GM23338 (cell line): ENCODE measurements around the gene FAM83F. TPM values are rescaled to one million over a fixed set of nuclear protein-coding genes. Genes with fewer than 3 reads are reported as not detected.

Experiments used
- ATAC-seq: fragments of 200-7000 bp; cut with Tn5 transposase; 3 replicates; pipeline ENCODE4 v1.9.1; 2020
- DNase-seq: peaks from one replicate; pipeline ENCODE4 v3.0.0-alpha.2; 2015; ENCODE audit warnings: low spot score
- H2AFZ ChIP-seq: fragments of 200-600 bp; sonication (generic); 2 replicates; pipeline ENCODE4 v1.8.0; 2016; ENCODE audit warnings: antibody characterized with exemption, mild to moderate bottlenecking, moderate library complexity
- H3F3A ChIP-seq: fragments of 200-600 bp; sonication (generic); replicated peaks from 2 replicates; pipeline ENCODE4 v1.8.0; 2017; ENCODE audit warnings: antibody characterized with exemption, mixed run types, low read depth
- H3K27ac ChIP-seq: fragments of 200-600 bp; sonication (generic); 2 replicates; pipeline ENCODE4 v1.6.1; 2016; ENCODE audit warnings: low read depth
- H3K27me3 ChIP-seq: fragments of 200-600 bp; sonication (generic); 2 replicates; pipeline ENCODE4 v1.8.0; 2016; ENCODE audit warnings: mild to moderate bottlenecking, mixed run types, moderate library complexity; ENCODE audit not compliant: insufficient read depth
- H3K36me3 ChIP-seq: fragments of 200-600 bp; sonication (generic); 2 replicates; pipeline ENCODE4 v1.8.0; 2016; ENCODE audit warnings: mild to moderate bottlenecking; ENCODE audit not compliant: insufficient read depth
- H3K4me1 ChIP-seq: fragments of 200-600 bp; sonication (generic); 2 replicates; pipeline ENCODE4 v1.8.0; 2016; ENCODE audit warnings: mild to moderate bottlenecking, moderate library complexity; ENCODE audit not compliant: insufficient read depth
- H3K4me2 ChIP-seq: fragments of 200-600 bp; sonication (generic); 2 replicates; pipeline ENCODE4 v1.7.1; 2017; ENCODE audit warnings: mixed run types
- H3K4me3 ChIP-seq: fragments of 200-600 bp; sonication (generic); 2 replicates; pipeline ENCODE4 v1.6.1; 2016; ENCODE audit warnings: mixed run types
- H3K79me2 ChIP-seq: fragments of 200-600 bp; sonication (generic); replicated peaks from 2 replicates; pipeline ENCODE4 v1.8.0; 2017; ENCODE audit warnings: mild to moderate bottlenecking; ENCODE audit not compliant: insufficient read depth
- H3K9me2 ChIP-seq: fragments of 200-600 bp; sonication (generic); 2 replicates; pipeline ENCODE4 v1.8.0; 2017; ENCODE audit not compliant: insufficient read depth
- H4K20me1 ChIP-seq: fragments of 200-600 bp; sonication (generic); replicated peaks from 2 replicates; pipeline ENCODE4 v1.8.0; 2017; ENCODE audit warnings: mild to moderate bottlenecking; ENCODE audit not compliant: insufficient read depth
- H3K27ac Mint-ChIP-seq: 2 replicates; pipeline ENCODE4 v1.8.0; 2020; ENCODE audit warnings: inconsistent platforms, mild to moderate bottlenecking, moderate library complexity, mixed read lengths
- H3K27me3 Mint-ChIP-seq: 3 replicates; pipeline ENCODE4 v1.8.0; 2022; ENCODE audit warnings: low read depth, mild to moderate bottlenecking, moderate library complexity, mixed read lengths, inconsistent platforms; ENCODE audit not compliant: insufficient read depth, poor library complexity
- H3K36me3 Mint-ChIP-seq: 3 replicates; pipeline ENCODE4 v1.8.0; 2021; ENCODE audit warnings: low read depth, mild to moderate bottlenecking, inconsistent platforms, moderate library complexity, mixed read lengths
- H3K4me1 Mint-ChIP-seq: 3 replicates; pipeline ENCODE4 v1.8.0; 2020; ENCODE audit warnings: mild to moderate bottlenecking, inconsistent platforms, mixed read lengths
- H3K4me3 Mint-ChIP-seq: 3 replicates; pipeline ENCODE4 v1.8.0; 2021; ENCODE audit warnings: moderate library complexity, mild to moderate bottlenecking, inconsistent platforms, mixed read lengths
- H3K9me3 Mint-ChIP-seq: 3 replicates; pipeline ENCODE4 v1.8.0; 2020; ENCODE audit warnings: moderate library complexity, mild to moderate bottlenecking, inconsistent platforms, mixed read lengths
- ETS1 ChIP-seq: IDR thresholded peaks from 2 replicates; pipeline ENCODE4 v1.6.1; 2016; ENCODE audit warnings: antibody characterized with exemption
- EZH2 ChIP-seq: fragments of 200-600 bp; sonication (generic); IDR thresholded peaks from one replicate; pipeline ENCODE4 v1.8.0; 2017; ENCODE audit warnings: antibody characterized with exemption, mild to moderate bottlenecking, low read depth; ENCODE audit not compliant: unreplicated experiment
- EZH2phosphoT487 ChIP-seq: fragments of 200-600 bp; sonication (generic); IDR thresholded peaks from one replicate; pipeline ENCODE4 v1.8.1; 2018; ENCODE audit warnings: antibody characterized with exemption; ENCODE audit not compliant: unreplicated experiment
- JUNB ChIP-seq: IDR thresholded peaks from one replicate; pipeline ENCODE4 v1.6.1; 2016; ENCODE audit warnings: antibody characterized with exemption; ENCODE audit not compliant: unreplicated experiment
- NANOG ChIP-seq: IDR thresholded peaks from 2 replicates; pipeline ENCODE4 v1.6.1; 2016; ENCODE audit warnings: antibody characterized with exemption, borderline replicate concordance
- POLR2AphosphoS5 ChIP-seq: IDR thresholded peaks from 2 replicates; pipeline ENCODE4 v1.6.1; 2016; ENCODE audit warnings: antibody characterized with exemption, low read depth
- REST ChIP-seq: IDR thresholded peaks from one replicate; pipeline ENCODE4 v1.6.1; 2018; ENCODE audit warnings: antibody characterized with exemption; ENCODE audit not compliant: unreplicated experiment
- STAT1 ChIP-seq: IDR thresholded peaks from one replicate; pipeline ENCODE4 v1.6.1; 2016; ENCODE audit warnings: antibody characterized with exemption; ENCODE audit not compliant: unreplicated experiment
- ZNF114 ChIP-seq: fragments of 250-450 bp; sonication (Bioruptor Pico); IDR thresholded peaks from 2 replicates; pipeline ENCODE4 v1.5.0; 2020; ENCODE audit warnings: mild to moderate bottlenecking, moderate library complexity
- ZNF331 ChIP-seq: fragments of 250-450 bp; sonication (Bioruptor Pico); IDR thresholded peaks from 2 replicates; pipeline ENCODE4 v1.5.0; 2020; ENCODE audit warnings: low read depth, mild to moderate bottlenecking, moderate library complexity
- polyA plus RNA-seq: library from polyadenylated mRNA; unstranded; fragments of >200 nt; fragmentation: Nextera tagmentation; extraction: Ambion mirVana; gene quantifications from 2 replicates; pipeline ENCODE4 v1.2.1, GENCODE V29; 2016
- total RNA-seq: library from RNA; depleted of rRNA; stranded (reverse); fragments of >200 nt; shearing (Covaris generic); gene quantifications from 2 replicates; pipeline ENCODE4 v1.2.3, GENCODE V29; 2014

Gene FAM83F
- total and polyA plus RNA-seq, 2 experiments from 2014 or later = 3.7 to 15.9 TPM

GRCh38 chr22:39974065-39974464 lies 20.7 kb upstream of the FAM83F start (continued):
- TF ChIP-seq REST = no peak

GRCh38 chr22:39979048-39979447 lies 15.7 kb upstream of the FAM83F start:
- TF ChIP-seq NANOG = no peak
- TF ChIP-seq ZNF331 (CRISPR knock-in tag) = no peak
- TF ChIP-seq ETS1 = no peak
- no peak for TF ChIP-seq REST
- no peaks in the 10 kb centered on the region for H3K79me2 ChIP-seq
- H3K36me3 Mint-ChIP-seq = no peaks in the 10 kb centered on the region
- H3K9me2 ChIP-seq = no peaks in the 10 kb centered on the region
- peaks cover 8% of the 10 kb centered on the region for H3K27me3 Mint-ChIP-seq
- no peaks in the 10 kb centered on the region for H3K27me3 ChIP-seq
- no peaks in the 10 kb centered on the region for H3K36me3 ChIP-seq
- no peak overlapping the region for H3K27ac Mint-ChIP-seq
- H2AFZ ChIP-seq = no peak overlapping the region
- no peaks in the 10 kb centered on the region for H3K4me1 ChIP-seq
- H3K4me3 Mint-ChIP-seq = no peak overlapping the region
- no peaks in the 10 kb centered on the region for H3F3A ChIP-seq
- H3K4me3 ChIP-seq = no peak overlapping the region
- H3K4me2 ChIP-seq = no peak overlapping the region
- no peaks in the 10 kb centered on the region for H3K9me3 Mint-ChIP-seq
- DNase-seq (no peak), ATAC-seq (no peak)
- no peaks in the 10 kb centered on the region for H4K20me1 ChIP-seq
- no peak overlapping the region for H3K27ac ChIP-seq
- H3K4me1 Mint-ChIP-seq = no peaks in the 10 kb centered on the region

DNA sequence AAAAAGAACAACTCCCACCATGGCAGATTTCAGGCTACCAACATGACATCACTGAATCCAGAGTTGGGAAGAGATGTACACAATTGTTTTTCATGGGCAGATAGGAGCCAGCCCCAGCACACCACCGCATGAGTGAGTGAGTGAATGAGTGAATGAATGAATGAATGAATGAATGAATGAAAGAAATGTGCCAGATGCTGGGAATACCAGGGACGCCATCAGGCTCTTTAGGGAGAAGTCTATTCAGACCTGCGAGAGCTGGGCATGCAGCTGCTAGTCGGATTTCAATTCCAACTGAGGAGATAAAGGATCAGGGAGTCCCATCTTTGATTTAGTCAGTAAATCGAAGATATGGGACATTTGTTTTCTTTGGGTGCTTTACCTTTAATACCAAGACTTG lies 15.3 kb upstream of the FAM83F start:
- no peaks in the 10 kb centered on the region for H3K4me1 Mint-ChIP-seq
- H3F3A ChIP-seq = no peaks in the 10 kb centered on the region
- no peak overlapping the region for H3K27ac ChIP-seq
- no peaks in the 10 kb centered on the region for H3K9me2 ChIP-seq
- H3K27me3 ChIP-seq = no peaks in the 10 kb centered on the region
- H3K36me3 Mint-ChIP-seq = no peaks in the 10 kb centered on the region
- ATAC-seq (no peak), DNase-seq (no peak)
- no peaks in the 10 kb centered on the region for H3K4me1 ChIP-seq
- no peak overlapping the region for H3K27ac Mint-ChIP-seq
- no peak overlapping the region for H3K4me2 ChIP-seq
- H3K9me3 Mint-ChIP-seq = no peaks in the 10 kb centered on the region
- no peak overlapping the region for H3K4me3 ChIP-seq
- no peaks in the 10 kb centered on the region for H4K20me1 ChIP-seq
- H3K4me3 Mint-ChIP-seq = no peak overlapping the region
- no peaks in the 10 kb centered on the region for H3K36me3 ChIP-seq
- no peak overlapping the region for H2AFZ ChIP-seq
- H3K79me2 ChIP-seq = no peaks in the 10 kb centered on the region
- peaks cover 8% of the 10 kb centered on the region for H3K27me3 Mint-ChIP-seq
- no peak for TF ChIP-seq EZH2phosphoT487
- TF ChIP-seq REST = no peak
- no peak for TF ChIP-seq JUNB
- no peak for TF ChIP-seq ZNF114 (CRISPR knock-in tag)
- TF ChIP-seq EZH2 = no peak
- TF ChIP-seq ETS1 = no peak
- TF ChIP-seq STAT1 = no peak
- TF ChIP-seq POLR2AphosphoS5 = no peak
